GM18858 (cell line): ENCODE measurements around the gene ENGASE.

Source experiments
- ATAC-seq: cut with Tn5 transposase; IDR thresholded peaks from one replicate; pipeline ENCODE4 v1.9.1; 2021; ENCODE audit not compliant: unreplicated experiment

Gene ENGASE

GRCh38 chr17:79078476-79079190 is 4.0 kb downstream of the ENGASE start:
- no peak for ATAC-seq

- ATAC-seq: no peak
Observed at GRCh38 chr17:79079421-79080200, 5.0 kb downstream of the ENGASE start.

- ATAC-seq: no peak
Observed at GRCh38 chr17:79080349-79080748, 5.7 kb downstream of the ENGASE start.

DNA sequence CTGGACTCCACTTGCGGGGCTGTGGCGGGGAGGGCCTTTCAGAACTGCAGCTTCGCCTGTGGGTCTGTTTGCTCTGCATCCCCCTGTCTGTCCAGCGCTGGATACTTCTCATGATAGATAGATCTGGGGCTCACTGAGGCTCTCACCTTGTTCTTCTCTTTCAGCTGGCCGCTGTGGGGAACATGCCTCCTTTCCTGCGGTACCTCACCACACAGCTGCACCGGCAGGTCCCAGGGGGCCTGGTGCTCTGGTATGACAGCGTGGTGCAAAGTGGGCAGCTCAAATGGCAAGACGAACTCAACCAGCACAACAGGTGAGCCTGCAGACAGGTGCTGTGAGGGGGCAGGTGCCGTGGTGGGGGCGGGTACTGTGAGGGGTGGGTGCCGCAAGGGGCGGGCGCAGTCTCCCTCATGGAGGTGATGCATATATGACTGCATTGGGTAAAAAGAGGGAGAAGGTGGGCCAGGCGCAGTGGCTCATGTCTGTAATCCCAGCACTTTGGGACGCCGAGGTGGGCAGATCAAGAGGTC is 6.2 kb downstream of the ENGASE start:
- ATAC-seq: no peak

- ATAC-seq: no peak
Observed at GRCh38 chr17:79081571-79082276, 7.1 kb downstream of the ENGASE start.

DNA sequence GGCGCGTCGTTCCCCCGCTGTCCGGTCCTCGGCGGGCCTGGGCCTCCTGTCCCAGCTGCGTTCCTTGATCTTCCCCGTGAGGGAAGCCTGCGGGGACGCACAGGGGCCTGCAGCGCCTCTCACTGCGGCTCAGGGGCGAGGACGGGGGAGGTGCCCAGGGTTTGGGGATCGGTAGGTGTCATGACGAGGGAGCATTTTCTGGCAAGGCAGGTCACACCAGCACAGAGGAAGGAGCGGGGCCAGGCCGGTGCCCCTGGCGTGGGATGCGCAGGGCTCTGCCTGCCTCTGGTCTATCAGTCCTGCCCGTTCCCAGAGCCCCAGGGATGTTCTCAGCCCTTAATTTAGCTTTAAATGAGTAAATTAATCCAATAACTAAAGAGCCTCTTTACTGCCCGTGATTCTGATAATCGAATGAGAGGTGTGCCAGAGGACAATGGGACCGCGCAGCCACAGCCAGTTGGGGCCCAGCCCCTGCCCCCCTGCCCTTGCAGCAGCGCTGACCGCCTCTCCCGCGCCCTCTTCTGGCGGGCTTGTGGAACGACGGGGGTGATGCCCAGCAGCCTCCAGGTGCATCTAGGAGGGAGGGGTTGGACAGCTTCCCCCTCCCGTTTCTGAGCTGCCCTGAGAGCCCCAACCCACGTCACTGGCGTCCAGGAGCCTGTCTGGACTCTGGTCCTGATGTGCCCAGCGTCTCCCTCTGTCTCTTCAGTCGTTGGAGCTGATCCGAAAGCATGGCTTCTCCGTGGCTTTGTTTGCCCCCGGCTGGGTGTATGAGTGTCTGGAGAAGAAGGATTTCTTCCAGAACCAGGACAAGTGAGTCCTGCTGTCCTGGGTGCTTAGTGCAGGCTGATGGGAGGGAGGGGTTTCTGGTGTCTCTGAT is 7.9 kb downstream of the ENGASE start:
- ATAC-seq: no peak

DNA sequence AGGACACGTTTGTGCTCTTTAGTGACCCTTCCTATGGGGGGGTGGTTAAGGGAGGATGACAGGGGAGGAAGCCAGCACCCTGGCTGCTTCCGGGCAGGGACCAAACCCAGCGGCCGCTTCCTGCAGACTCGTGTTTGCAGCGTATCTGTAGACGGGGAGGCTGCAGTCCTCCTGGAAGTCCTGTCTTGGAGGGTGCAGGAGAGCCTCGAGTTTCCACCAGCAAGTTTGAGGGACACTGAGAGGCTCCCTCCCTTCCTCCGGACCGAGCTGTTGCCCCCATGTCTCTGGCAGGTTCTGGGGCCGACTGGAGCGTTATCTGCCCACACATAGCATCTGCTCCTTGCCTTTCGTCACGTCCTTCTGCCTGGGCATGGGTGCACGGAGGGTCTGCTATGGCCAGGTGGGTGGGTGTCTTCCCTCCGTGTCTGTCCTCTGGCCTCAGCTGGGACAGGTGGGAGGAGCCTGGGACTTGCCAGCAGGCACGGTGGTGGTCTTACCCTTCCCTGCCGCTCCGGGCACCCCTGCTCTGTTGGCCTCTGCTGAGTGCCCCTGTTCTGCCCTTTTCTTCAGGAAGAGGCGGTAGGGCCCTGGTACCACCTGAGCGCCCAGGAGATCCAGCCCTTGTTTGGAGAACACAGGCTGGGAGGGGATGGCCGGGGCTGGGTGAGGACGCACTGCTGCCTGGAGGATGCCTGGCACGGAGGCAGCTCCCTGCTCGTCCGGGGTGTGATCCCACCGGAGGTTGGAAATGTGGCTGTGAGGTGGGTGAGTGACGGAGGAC is 8.8 kb downstream of the ENGASE start:
- ATAC-seq: no peak

GRCh38 chr17:79084291-79085153 is 9.9 kb downstream of the ENGASE start:
- no peak for ATAC-seq

DNA sequence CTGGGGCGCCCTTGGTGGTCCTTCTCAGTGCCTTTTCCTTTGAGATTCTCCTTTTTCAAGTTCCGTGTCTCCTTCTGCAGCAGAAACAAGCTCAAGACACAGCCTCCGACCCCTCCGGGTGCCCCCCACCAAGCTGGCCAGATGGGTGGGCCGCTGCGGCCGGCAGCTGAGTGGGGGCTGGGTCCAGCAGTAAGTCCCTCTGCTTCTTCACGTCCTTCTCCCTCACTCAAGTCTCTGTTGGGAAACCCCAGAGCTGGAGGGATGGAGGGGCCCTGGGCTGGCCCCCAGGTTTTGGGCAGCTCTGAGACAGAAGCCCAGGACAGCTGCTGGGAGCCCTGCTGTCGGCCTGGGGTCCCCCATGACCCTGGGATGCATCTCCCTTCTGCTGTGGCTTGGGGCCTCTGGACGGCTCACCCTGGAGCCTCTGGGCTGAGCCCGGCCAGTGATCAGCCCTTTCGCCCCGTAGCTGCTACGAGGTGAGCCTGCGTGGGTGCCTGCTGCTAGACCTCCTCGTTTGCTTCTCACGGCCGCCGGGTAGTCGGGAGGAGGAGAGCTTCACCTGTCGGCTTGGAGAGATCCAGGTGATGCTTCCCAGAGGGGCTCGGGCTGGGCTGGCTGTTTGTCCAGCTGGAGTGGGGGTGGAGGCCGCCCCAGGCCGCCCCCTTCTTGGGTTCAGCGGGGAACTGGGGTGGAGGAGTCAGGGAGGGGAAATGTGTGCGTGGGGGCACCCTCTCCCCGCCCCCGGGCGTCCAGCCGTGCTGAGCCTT is 10.7 kb downstream of the ENGASE start:
- ATAC-seq: no peak

GRCh38 chr17:79085921-79086551 is 11.4 kb downstream of the ENGASE start:
- no peak for ATAC-seq

GRCh38 chr17:79086609-79087427 is 12.2 kb downstream of the ENGASE start:
- ATAC-seq: no peak

- no peak for ATAC-seq
Observed at GRCh38 chr17:79087428-79088143, 13.0 kb downstream of the ENGASE start.

DNA sequence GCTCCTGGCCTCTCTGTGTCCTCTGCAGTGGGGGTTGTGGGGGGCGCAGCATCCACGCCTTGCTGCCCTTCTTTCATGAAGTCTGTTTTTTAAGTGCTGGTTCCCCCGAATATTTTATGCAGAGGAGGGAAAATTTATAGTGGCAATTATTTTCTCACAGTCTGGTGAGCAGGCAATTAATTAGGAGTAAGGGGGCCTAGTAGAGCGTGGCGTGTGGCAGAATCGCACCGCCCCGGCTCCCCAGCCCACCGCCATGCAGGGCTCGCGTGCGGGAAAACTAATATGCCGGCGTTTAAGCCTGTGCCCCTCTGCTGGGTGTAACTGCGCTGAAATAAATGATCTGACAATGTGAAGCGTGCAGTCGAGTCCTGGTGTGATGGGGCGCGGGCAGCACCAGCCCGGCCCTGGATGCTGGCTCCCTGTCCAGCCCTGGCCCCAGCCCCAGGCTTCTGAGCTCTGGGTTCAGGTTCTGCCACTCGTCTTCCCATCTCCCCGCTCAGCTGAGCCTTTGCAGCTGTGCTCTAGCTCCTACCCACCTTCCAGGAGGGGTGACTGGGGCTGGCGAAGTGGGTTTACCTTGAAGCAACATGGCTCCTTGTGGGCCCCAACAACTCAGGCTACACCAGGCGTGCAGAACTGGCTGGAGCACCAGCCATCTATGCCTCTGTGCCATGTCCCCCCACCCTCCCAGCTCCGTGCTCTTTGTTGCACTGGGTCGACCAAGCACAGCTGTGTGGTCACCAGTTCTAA is 13.8 kb downstream of the ENGASE start:
- ATAC-seq: no peak

GRCh38 chr17:79088997-79089328 is 14.3 kb downstream of the ENGASE start:
- ATAC-seq: no peak

- no peak for ATAC-seq
Observed at GRCh38 chr17:79089720-79090442, 15.3 kb downstream of the ENGASE start.
